HEK293 (cell line): ENCODE measurements around the gene CPNE4.
A peak's percentile ranks its signal among the peaks of the same experiment; 100 is the strongest.

ENCODE experiments used
- CTCF ChIA-PET: fragments of 350-600 bp; formaldehyde crosslinking; extraction: SDS; loops from one replicate; lab custom pipeline; 2021; ENCODE audit warnings: antibody characterized with exemption; lab: Yijun Ruan, JAX
- POLR2A ChIA-PET: fragments of 300-600 bp; formaldehyde crosslinking; extraction: SDS; loops from one replicate; lab custom pipeline; 2020; ENCODE audit warnings: antibody characterized with exemption, inconsistent platforms; lab: Yijun Ruan, JAX
- H3K27ac ChIP-seq: fragments of 200-500 bp; sonication (Bioruptor generic); 2 replicates; pipeline ENCODE4 v1.5.1; 2014; ENCODE audit warnings: low read depth, low read length, control low read depth, inconsistent platforms; ENCODE audit errors: extremely low read depth
- H3K36me3 ChIP-seq, 2 experiments: fragments of 200-500 bp in 1 of 2; sonication (Bioruptor generic) in 1 of 2; 1 replicate in 1 of 2; 2 replicates in 1 of 2; pipeline ENCODE4 v1.5.1; 2014 to 2017; ENCODE audit warnings: inconsistent platforms in 2 of 2, low read length in 2 of 2; ENCODE audit not compliant: control insufficient read depth in 2 of 2, insufficient read depth in 1 of 2
- H3K4me1 ChIP-seq: fragments of 200-500 bp; sonication (Bioruptor generic); 2 replicates; pipeline ENCODE4 v1.5.1; 2014; ENCODE audit warnings: mild to moderate bottlenecking, low read length, inconsistent platforms; ENCODE audit not compliant: control insufficient read depth, insufficient read depth
- H3K4me3 ChIP-seq: 2 replicates; pipeline ENCODE4 v1.5.1; 2011; ENCODE audit warnings: low read depth, mild to moderate bottlenecking, control low read depth, low read length, moderate library complexity
- H3K9me3 ChIP-seq: fragments of 200-500 bp; sonication (Bioruptor generic); 2 replicates; pipeline ENCODE4 v1.5.1; 2014; ENCODE audit warnings: low read depth, low read length, inconsistent platforms; ENCODE audit not compliant: control insufficient read depth, insufficient read depth
- GLIS1 ChIP-seq: fragments of 450-650 bp; formaldehyde crosslinking; IDR thresholded peaks from 2 replicates; pipeline ENCODE4 v1.5.1; 2016; ENCODE audit warnings: missing biosample characterization, missing genetic modification characterization
- HOXA7 ChIP-seq: sonication (generic); formaldehyde crosslinking; IDR thresholded peaks from 2 replicates; pipeline ENCODE4 v1.8.1; 2022; ENCODE audit warnings: missing genetic modification reagents, borderline replicate concordance
- IKZF3 ChIP-seq: fragments of 450-650 bp; IDR thresholded peaks from 2 replicates; pipeline ENCODE4 v1.5.0; 2018; ENCODE audit warnings: missing biosample characterization, mild to moderate bottlenecking, missing genetic modification characterization, moderate library complexity
- KLF1 ChIP-seq: fragments of 450-650 bp; formaldehyde crosslinking; IDR thresholded peaks from 2 replicates; pipeline ENCODE4 v1.5.1; 2016; ENCODE audit warnings: missing biosample characterization, missing genetic modification characterization
- OVOL3 ChIP-seq: fragments of 450-650 bp; formaldehyde crosslinking; IDR thresholded peaks from 2 replicates; pipeline ENCODE4 v1.5.1; 2016; ENCODE audit warnings: missing biosample characterization, missing genetic modification characterization
- PRDM10 ChIP-seq: fragments of 450-650 bp; formaldehyde crosslinking; IDR thresholded peaks from 2 replicates; pipeline ENCODE4 v1.5.1; 2016; ENCODE audit warnings: missing biosample characterization, missing genetic modification characterization
- PRDM4 ChIP-seq: fragments of 450-650 bp; formaldehyde crosslinking; IDR thresholded peaks from 2 replicates; pipeline ENCODE4 v1.5.1; 2017; ENCODE audit warnings: missing biosample characterization, missing genetic modification characterization
- WT1 ChIP-seq: fragments of 450-650 bp; formaldehyde crosslinking; IDR thresholded peaks from 2 replicates; pipeline ENCODE4 v1.5.1; 2016; ENCODE audit warnings: missing biosample characterization, missing genetic modification characterization
- ZBTB7A ChIP-seq: fragments of 450-650 bp; formaldehyde crosslinking; IDR thresholded peaks from 2 replicates; pipeline ENCODE4 v1.5.1; 2016; ENCODE audit warnings: low read depth, missing biosample characterization, missing genetic modification characterization
- ZFP37 ChIP-seq: fragments of 450-650 bp; formaldehyde crosslinking; IDR thresholded peaks from 2 replicates; pipeline ENCODE4 v1.5.1; 2016; ENCODE audit warnings: missing biosample characterization, missing genetic modification characterization
- ZNF114 ChIP-seq: fragments of 450-650 bp; formaldehyde crosslinking; IDR thresholded peaks from 2 replicates; pipeline ENCODE4 v1.5.0; 2017; ENCODE audit warnings: missing biosample characterization, missing genetic modification characterization
- ZNF19 ChIP-seq: fragments of 450-650 bp; formaldehyde crosslinking; IDR thresholded peaks from 2 replicates; pipeline ENCODE4; 2016; ENCODE audit warnings: missing biosample characterization, missing genetic modification characterization, low read depth
- ZNF335 ChIP-seq: fragments of 450-650 bp; formaldehyde crosslinking; conservative IDR thresholded peaks from 2 replicates; pipeline ENCODE4 v1.5.1; 2016; ENCODE audit warnings: missing biosample characterization, missing genetic modification characterization
- ZNF354C ChIP-seq: fragments of 450-650 bp; formaldehyde crosslinking; IDR thresholded peaks from 2 replicates; pipeline ENCODE4 v1.5.1; 2016; ENCODE audit warnings: missing biosample characterization, missing genetic modification characterization, low read depth, borderline replicate concordance
- ZNF423 ChIP-seq: fragments of 450-650 bp; formaldehyde crosslinking; IDR thresholded peaks from 2 replicates; pipeline ENCODE4 v1.5.1; 2016; ENCODE audit warnings: missing biosample characterization, missing genetic modification characterization
- ZNF433 ChIP-seq: fragments of 450-650 bp; formaldehyde crosslinking; IDR thresholded peaks from 2 replicates; pipeline ENCODE4 v1.5.1; 2016; ENCODE audit warnings: missing biosample characterization, missing genetic modification characterization, low read depth
- ZNF449 ChIP-seq: fragments of 450-650 bp; formaldehyde crosslinking; IDR thresholded peaks from 2 replicates; pipeline ENCODE4 v1.5.1; 2017; ENCODE audit warnings: missing biosample characterization, mild to moderate bottlenecking, missing genetic modification characterization, moderate library complexity
- ZNF48 ChIP-seq: fragments of 450-650 bp; formaldehyde crosslinking; IDR thresholded peaks from 2 replicates; pipeline ENCODE4 v1.5.1; 2016; ENCODE audit warnings: missing biosample characterization, missing genetic modification characterization
- ZNF580 ChIP-seq: fragments of 450-650 bp; formaldehyde crosslinking; IDR thresholded peaks from 2 replicates; pipeline ENCODE4 v1.5.1; 2016; ENCODE audit warnings: missing biosample characterization, missing genetic modification characterization
- ZNF585B ChIP-seq: fragments of 450-650 bp; formaldehyde crosslinking; IDR thresholded peaks from 2 replicates; pipeline ENCODE4 v1.5.1; 2016; ENCODE audit warnings: missing biosample characterization, missing genetic modification characterization
- ZNF623 ChIP-seq: fragments of 450-650 bp; formaldehyde crosslinking; IDR thresholded peaks from 2 replicates; pipeline ENCODE4 v1.5.1; 2016; ENCODE audit warnings: missing biosample characterization, missing genetic modification characterization
- ZNF660 ChIP-seq: fragments of 450-650 bp; IDR thresholded peaks from 2 replicates; pipeline ENCODE4 v1.5.1; 2018; ENCODE audit warnings: missing biosample characterization, mild to moderate bottlenecking, missing genetic modification characterization
- ZNF692 ChIP-seq: fragments of 450-650 bp; formaldehyde crosslinking; IDR thresholded peaks from 2 replicates; pipeline ENCODE4 v1.5.1; 2016; ENCODE audit warnings: missing biosample characterization, missing genetic modification characterization
- ZNF768 ChIP-seq: fragments of 450-650 bp; formaldehyde crosslinking; IDR thresholded peaks from 2 replicates; pipeline ENCODE4 v1.5.1; 2018; ENCODE audit warnings: missing biosample characterization, mild to moderate bottlenecking, missing genetic modification characterization
- ZXDB ChIP-seq: fragments of 450-650 bp; formaldehyde crosslinking; IDR thresholded peaks from 2 replicates; pipeline ENCODE4 v1.5.1; 2016; ENCODE audit warnings: missing biosample characterization, missing genetic modification characterization

The CPNE4 gene

GRCh38 chr3:131596884-131597283 lies 437.9 kb downstream of the CPNE4 start:
- Histone ChIP-seq H3K4me1 (no peaks in the 10 kb centered on the region), H3K27ac (no peak overlapping the region), H3K4me3 (no peak overlapping the region), H3K36me3 (no peaks in the 10 kb centered on the region), H3K9me3 (no peaks in the 10 kb centered on the region)
- no peak for TF ChIP-seq ZNF768 (tag by site-specific recombination)
- no peak for TF ChIP-seq ZNF660 (tag by site-specific recombination)
- no peak for TF ChIP-seq ZBTB7A (tag by site-specific recombination)
- no peak for TF ChIP-seq ZNF580 (tag by site-specific recombination)
- no peak for TF ChIP-seq PRDM10 (tag by site-specific recombination)
- TF ChIP-seq ZFP37 (tag by site-specific recombination): no peak
- TF ChIP-seq ZNF354C (tag by site-specific recombination): no peak
- TF ChIP-seq ZNF114 (tag by site-specific recombination): no peak
- TF ChIP-seq ZNF335 (tag by site-specific recombination): no peak
- TF ChIP-seq ZNF433 (tag by site-specific recombination): no peak
- TF ChIP-seq KLF1 (tag by site-specific recombination): no peak
- no peak for TF ChIP-seq ZNF585B (tag by site-specific recombination)
- no peak for TF ChIP-seq OVOL3 (tag by site-specific recombination)
- no peak for TF ChIP-seq HOXA7 (CRISPR knock-in tag)
- TF ChIP-seq IKZF3: no peak
- TF ChIP-seq ZNF623 (tag by site-specific recombination): no peak
- no peak for TF ChIP-seq ZNF449 (tag by site-specific recombination)
- TF ChIP-seq ZNF19 (tag by site-specific recombination): no peak
- CTCF ChIA-PET: no interaction called here
- POLR2A ChIA-PET: no interaction called here

GRCh38 chr3:131591394-131592014 lies 443.3 kb downstream of the CPNE4 start:
- no peak overlapping the region for H3K27ac ChIP-seq
- no peaks in the 10 kb centered on the region for H3K36me3 ChIP-seq
- POLR2A ChIA-PET: no interaction called here
- H3K4me3 ChIP-seq: no peak overlapping the region
- no peaks in the 10 kb centered on the region for H3K9me3 ChIP-seq
- no peaks in the 10 kb centered on the region for H3K4me1 ChIP-seq
- CTCF ChIA-PET: interaction anchor here (0.5 kb wide), 1 partner anchor 94 kb away, joined by 3 read pairs; no protein-coding TSS in a partner anchor
- TF ChIP-seq ZNF423 (tag by site-specific recombination) (no peak), ZBTB7A (tag by site-specific recombination) (no peak), ZNF692 (tag by site-specific recombination) (peak; percentile 54; the same call in 1 of the 2 replicates), ZXDB (tag by site-specific recombination) (no peak), OVOL3 (tag by site-specific recombination) (no peak), WT1 (peak; percentile 29; the same call in 1 of the 2 replicates), ZNF48 (tag by site-specific recombination) (no peak), GLIS1 (tag by site-specific recombination) (0 out of 2 replicates have a peak, but pooled peaks have one; percentile 18), PRDM4 (tag by site-specific recombination) (no peak), ZNF335 (tag by site-specific recombination) (peak; percentile 20; the same call in 1 of the 2 replicates)
